Measurements from ENCODE around the gene MACO1. TPM values are rescaled to one million over a fixed set of nuclear protein-coding genes. Genes with fewer than 3 reads are reported as not detected.

Gene MACO1
- total and polyA plus RNA-seq, 4 donors: 7.9 to 20.7 (median 13.6) TPM

DNA sequence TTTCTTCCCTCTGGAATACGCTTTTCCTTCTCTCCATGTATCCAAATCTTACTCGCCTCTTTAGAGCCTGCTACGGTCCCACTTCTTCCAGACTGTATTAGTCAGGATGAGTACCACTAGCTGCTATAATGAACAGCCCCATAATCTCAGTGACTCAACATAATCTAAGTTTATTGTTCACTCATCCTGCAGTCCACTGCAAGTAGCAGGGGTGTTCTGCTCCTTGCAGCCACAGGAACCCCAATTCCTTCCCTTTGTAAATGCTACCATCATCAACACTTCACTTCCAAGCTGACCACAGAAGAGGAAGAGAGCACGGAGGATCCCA, 94.6 kb downstream of the MACO1 start:
- Histone ChIP-seq H3K9me3 (ENCODE audit: control insufficient read depth in 4 of 4, insufficient read depth in 3 of 4, low read length in 3 of 4) (peaks cover 0 to 7% (median 1%) of the 10 kb centered on the region in 4 donors), H3K4me1 (ENCODE audit: control insufficient read depth in 5 of 5, insufficient read depth in 5 of 5, low read length in 5 of 5) (no peaks in the 10 kb centered on the region), H3K9ac (ENCODE audit: insufficient read depth in 1 of 2, low read length in 2 of 2) (no peak overlapping the region), H3K36me3 (ENCODE audit: control insufficient read depth in 4 of 4, insufficient read depth in 4 of 4, low read length in 4 of 4) (no peaks in the 10 kb centered on the region), H3K27me3 (ENCODE audit: control insufficient read depth in 3 of 3, insufficient read depth in 3 of 3, low read length in 2 of 3) (no peaks in the 10 kb centered on the region), H3K27ac (ENCODE audit: low read depth in 1 of 2, low read length in 1 of 2) (no peak overlapping the region), H3K4me3 (no peak overlapping the region)
- TF ChIP-seq, protein P1, sequence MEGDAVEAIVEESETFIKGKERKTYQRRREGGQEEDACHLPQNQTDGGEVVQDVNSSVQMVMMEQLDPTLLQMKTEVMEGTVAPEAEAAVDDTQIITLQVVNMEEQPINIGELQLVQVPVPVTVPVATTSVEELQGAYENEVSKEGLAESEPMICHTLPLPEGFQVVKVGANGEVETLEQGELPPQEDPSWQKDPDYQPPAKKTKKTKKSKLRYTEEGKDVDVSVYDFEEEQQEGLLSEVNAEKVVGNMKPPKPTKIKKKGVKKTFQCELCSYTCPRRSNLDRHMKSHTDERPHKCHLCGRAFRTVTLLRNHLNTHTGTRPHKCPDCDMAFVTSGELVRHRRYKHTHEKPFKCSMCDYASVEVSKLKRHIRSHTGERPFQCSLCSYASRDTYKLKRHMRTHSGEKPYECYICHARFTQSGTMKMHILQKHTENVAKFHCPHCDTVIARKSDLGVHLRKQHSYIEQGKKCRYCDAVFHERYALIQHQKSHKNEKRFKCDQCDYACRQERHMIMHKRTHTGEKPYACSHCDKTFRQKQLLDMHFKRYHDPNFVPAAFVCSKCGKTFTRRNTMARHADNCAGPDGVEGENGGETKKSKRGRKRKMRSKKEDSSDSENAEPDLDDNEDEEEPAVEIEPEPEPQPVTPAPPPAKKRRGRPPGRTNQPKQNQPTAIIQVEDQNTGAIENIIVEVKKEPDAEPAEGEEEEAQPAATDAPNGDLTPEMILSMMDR (IDR thresholded peaks at IDR 0.05; ENCODE audit: control extremely low read depth, extremely low read depth): no peak
- ATAC-seq (ENCODE audit: insufficient read depth, low FRiP score) (no peak), DNase-seq (no peak)
- 89 to 91% methylated on average over 4 of the region's 4 CpGs for WGBS, 2 donors

GRCh38 chr1:25526753-25527152, 96.1 kb downstream of the MACO1 start:
- ATAC-seq (ENCODE audit: insufficient read depth, low FRiP score) (no peak), DNase-seq (no peak)
- H3K9me3 ChIP-seq (ENCODE audit: control insufficient read depth in 4 of 4, insufficient read depth in 3 of 4, low read length in 3 of 4): peaks cover 0 to 7% (median 1%) of the 10 kb centered on the region in 4 donors
- no peaks in the 10 kb centered on the region for H3K27me3 ChIP-seq (ENCODE audit: control insufficient read depth in 3 of 3, insufficient read depth in 3 of 3, low read length in 2 of 3)
- H3K4me3 ChIP-seq: no peak overlapping the region
- TF ChIP-seq, protein P1 (IDR thresholded peaks at IDR 0.05; ENCODE audit: control extremely low read depth, extremely low read depth): no peak
- no peak overlapping the region for H3K9ac ChIP-seq (ENCODE audit: insufficient read depth in 1 of 2, low read length in 2 of 2)
- H3K27ac ChIP-seq (ENCODE audit: low read depth in 1 of 2, low read length in 1 of 2): no peak overlapping the region
- 95 to 96% methylated on average over 2 of the region's 2 CpGs for WGBS, 2 donors
- H3K4me1 ChIP-seq (ENCODE audit: control insufficient read depth in 5 of 5, insufficient read depth in 5 of 5, low read length in 5 of 5): no peaks in the 10 kb centered on the region
- no peaks in the 10 kb centered on the region for H3K36me3 ChIP-seq (ENCODE audit: control insufficient read depth in 4 of 4, insufficient read depth in 4 of 4, low read length in 4 of 4)

GRCh38 chr1:25527226-25527846, 96.6 kb downstream of the MACO1 start:
- H3K27ac ChIP-seq (ENCODE audit: low read depth in 1 of 2, low read length in 1 of 2): no peak overlapping the region
- no peaks in the 10 kb centered on the region for H3K4me1 ChIP-seq (ENCODE audit: control insufficient read depth in 5 of 5, insufficient read depth in 5 of 5, low read length in 5 of 5)
- H3K27me3 ChIP-seq (ENCODE audit: control insufficient read depth in 3 of 3, insufficient read depth in 3 of 3, low read length in 2 of 3): no peaks in the 10 kb centered on the region
- no peak overlapping the region for H3K9ac ChIP-seq (ENCODE audit: insufficient read depth in 1 of 2, low read length in 2 of 2)
- H3K9me3 ChIP-seq (ENCODE audit: control insufficient read depth in 4 of 4, insufficient read depth in 3 of 4, low read length in 3 of 4): peaks cover 0 to 7% (median 1%) of the 10 kb centered on the region in 4 donors
- 87 to 91% methylated on average over 12 of the region's 12 CpGs for WGBS, 2 donors
- DNase-seq (no peak), ATAC-seq (ENCODE audit: insufficient read depth, low FRiP score) (no peak)
- no peak overlapping the region for H3K4me3 ChIP-seq
- TF ChIP-seq, protein P1 (IDR thresholded peaks at IDR 0.05; ENCODE audit: control extremely low read depth, extremely low read depth): no peak
- no peaks in the 10 kb centered on the region for H3K36me3 ChIP-seq (ENCODE audit: control insufficient read depth in 4 of 4, insufficient read depth in 4 of 4, low read length in 4 of 4)
